Mesendoderm (in vitro differentiated cells): ENCODE data around the gene CCDC192.

Experiments
- DNase-seq: peaks from one replicate; pipeline ENCODE4 v3.0.0; 2013
- H2AK5ac ChIP-seq: 2 replicates; pipeline ENCODE4 v1.6.1; 2013; ENCODE audit warnings: low read length, inconsistent platforms
- H2BK120ac ChIP-seq: 2 replicates; pipeline ENCODE4 v1.6.1; 2013; ENCODE audit warnings: low read depth, mild to moderate bottlenecking, low read length, moderate library complexity, mixed read lengths
- H2BK15ac ChIP-seq: replicated peaks from 2 replicates; pipeline ENCODE4 v1.6.1; 2013; ENCODE audit warnings: low read depth, mild to moderate bottlenecking, moderate library complexity
- H2BK5ac ChIP-seq: 2 replicates; pipeline ENCODE4 v1.6.1; 2013; ENCODE audit warnings: low read length, inconsistent platforms
- H3K18ac ChIP-seq: 2 replicates; pipeline ENCODE4 v1.6.1; 2013; ENCODE audit warnings: mild to moderate bottlenecking, low read length, mixed read lengths
- H3K23ac ChIP-seq: one replicate; pipeline ENCODE4 v1.6.1; 2013; ENCODE audit warnings: low read length
- H3K27ac ChIP-seq: 2 replicates; pipeline ENCODE4 v1.5.1; 2013; ENCODE audit warnings: low read depth, mild to moderate bottlenecking, inconsistent platforms, low read length, moderate library complexity
- H3K27me3 ChIP-seq: 2 replicates; pipeline ENCODE4 v1.6.1; 2013; ENCODE audit warnings: low read length, control low read depth, mild to moderate bottlenecking, inconsistent platforms; ENCODE audit not compliant: insufficient read depth, poor library complexity
- H3K36me3 ChIP-seq: 2 replicates; pipeline ENCODE4 v1.6.1; 2013; ENCODE audit warnings: low read length, inconsistent platforms; ENCODE audit not compliant: control insufficient read depth, insufficient read depth
- H3K4ac ChIP-seq: one replicate; pipeline ENCODE4 v1.6.1; 2013; ENCODE audit warnings: low read depth, mild to moderate bottlenecking, low read length, moderate library complexity
- H3K4me1 ChIP-seq: 2 replicates; pipeline ENCODE4 v1.6.1; 2013; ENCODE audit warnings: low read depth, low read length, inconsistent platforms; ENCODE audit not compliant: control insufficient read depth
- H3K4me2 ChIP-seq: 2 replicates; pipeline ENCODE4 v1.6.1; 2013; ENCODE audit warnings: low read length
- H3K4me3 ChIP-seq: 2 replicates; pipeline ENCODE4 v1.5.1; 2013; ENCODE audit warnings: mild to moderate bottlenecking, low read length
- H3K56ac ChIP-seq: one replicate; pipeline ENCODE4 v1.6.1; 2013; ENCODE audit warnings: low read length
- H3K79me1 ChIP-seq: 2 replicates; pipeline ENCODE4 v1.6.1; 2013; ENCODE audit warnings: low read length, inconsistent platforms
- H3K79me2 ChIP-seq: 2 replicates; pipeline ENCODE4 v1.6.1; 2013; ENCODE audit warnings: mild to moderate bottlenecking, low read length; ENCODE audit not compliant: control insufficient read depth, insufficient read depth
- H3K9ac ChIP-seq: 2 replicates; pipeline ENCODE4 v1.6.1; 2013; ENCODE audit warnings: low read length, inconsistent platforms
- H4K5ac ChIP-seq: one replicate; pipeline ENCODE4 v1.6.1; 2013; ENCODE audit warnings: low read length
- H4K8ac ChIP-seq: one replicate; pipeline ENCODE4 v1.6.1; 2013; ENCODE audit warnings: low read depth, mild to moderate bottlenecking, control low read depth, low read length, moderate library complexity
- WGBS: extraction: QIAGEN DNeasy Blood & Tissue Kit; methylation state at CpG from one replicate; pipeline ENCODE4 v1.1.7; 2013; ENCODE audit warnings: low lambda C conversion rate, missing lambda C conversion rate; ENCODE audit not compliant: insufficient coverage; ENCODE audit errors: extremely low coverage; 5-methylcytosine and 5-hydroxymethylcytosine counted together

Gene CCDC192

DNA sequence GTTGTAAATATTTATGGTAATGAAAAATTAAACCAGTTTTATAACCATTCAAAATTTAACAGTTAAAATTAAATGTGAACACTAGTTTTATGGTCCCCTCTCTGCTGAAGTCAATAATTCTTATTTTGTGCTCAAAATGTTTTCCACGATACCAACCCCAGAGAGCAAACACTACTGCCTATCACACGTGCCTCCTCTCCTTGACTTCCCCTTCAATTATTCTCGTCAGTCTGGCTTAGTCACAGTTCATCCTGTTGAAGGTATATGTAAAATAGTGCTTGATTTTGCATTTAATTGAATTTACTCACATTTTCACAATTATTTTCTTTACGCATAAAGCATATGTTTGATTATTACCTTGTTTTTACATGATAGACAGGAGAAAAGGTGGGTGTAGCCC, 148.8 kb downstream of the CCDC192 start:
- Histone ChIP-seq H2BK15ac (no peak overlapping the region), H3K27ac (peak overlapping the region; percentile 44), H3K56ac (no peak overlapping the region), H3K79me2 (no peaks in the 10 kb centered on the region), H4K5ac (no peak overlapping the region), H3K4me1 (no peaks in the 10 kb centered on the region), H3K23ac (no peak overlapping the region), H3K4ac (no peak overlapping the region), H2BK120ac (peak overlapping the region; percentile 49), H3K4me3 (no peak overlapping the region), H3K36me3 (no peaks in the 10 kb centered on the region), H3K18ac (no peak overlapping the region), H2AK5ac (no peak overlapping the region), H4K8ac (no peak overlapping the region), H3K27me3 (no peaks in the 10 kb centered on the region), H2BK5ac (no peak overlapping the region), H3K4me2 (no peak overlapping the region), H3K9ac (no peak overlapping the region), H3K79me1 (no peaks in the 10 kb centered on the region)
- no peak for DNase-seq
- no CpG with 5 or more reads among the region's 4 CpGs for WGBS

DNA sequence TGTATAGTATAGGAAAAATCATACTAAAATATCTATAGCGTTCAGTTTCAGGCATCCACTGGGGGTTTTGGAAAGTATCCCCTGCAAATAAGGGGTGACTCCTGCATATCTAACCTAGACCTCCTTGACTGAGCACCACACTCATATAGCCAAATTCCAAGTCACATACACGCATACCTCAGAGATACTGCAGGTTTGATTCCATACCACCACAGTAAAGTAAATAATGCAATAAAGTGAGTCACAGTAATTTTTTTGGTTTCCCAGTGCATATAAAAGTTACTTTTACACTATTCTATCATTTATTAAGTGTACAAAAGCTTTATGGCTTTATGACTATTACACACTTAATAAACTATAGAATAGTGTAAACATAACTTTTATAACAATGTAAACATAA, 151.3 kb downstream of the CCDC192 start:
- H3K36me3 ChIP-seq: no peaks in the 10 kb centered on the region
- H3K79me2 ChIP-seq: no peaks in the 10 kb centered on the region
- H2AK5ac ChIP-seq: no peak overlapping the region
- no peak overlapping the region for H4K8ac ChIP-seq
- no peak overlapping the region for H3K4me3 ChIP-seq
- H3K56ac ChIP-seq: no peak overlapping the region
- H4K5ac ChIP-seq: no peak overlapping the region
- DNase-seq: no peak
- H3K79me1 ChIP-seq: no peaks in the 10 kb centered on the region
- H3K4me2 ChIP-seq: no peak overlapping the region
- WGBS: no CpG with 5 or more reads among the region's 2 CpGs
- H3K4me1 ChIP-seq: no peaks in the 10 kb centered on the region
- no peak overlapping the region for H2BK120ac ChIP-seq
- H2BK5ac ChIP-seq: no peak overlapping the region
- H3K23ac ChIP-seq: no peak overlapping the region
- no peak overlapping the region for H2BK15ac ChIP-seq
- H3K27me3 ChIP-seq: no peaks in the 10 kb centered on the region
- no peak overlapping the region for H3K4ac ChIP-seq
- H3K9ac ChIP-seq: no peak overlapping the region
- no peak overlapping the region for H3K27ac ChIP-seq
- no peak overlapping the region for H3K18ac ChIP-seq

DNA sequence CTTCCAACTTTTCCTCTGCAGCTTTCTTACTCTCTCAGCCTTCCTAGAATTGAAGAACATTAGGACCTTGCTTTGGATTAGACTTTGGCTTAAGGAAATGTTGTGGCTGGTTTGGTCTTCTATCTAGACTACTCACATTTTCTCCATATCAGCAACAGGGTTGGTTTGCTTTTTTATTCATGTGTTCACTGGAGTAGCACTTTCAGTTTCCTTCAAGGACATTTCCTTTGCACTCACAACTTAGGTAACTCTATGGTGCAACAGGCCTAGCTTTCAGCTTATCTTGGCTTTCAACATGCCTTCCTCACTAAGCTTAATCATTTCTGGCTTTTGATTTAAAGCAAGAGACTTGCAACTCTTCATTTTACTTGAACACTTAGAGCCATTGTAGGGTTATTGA, 153.1 kb downstream of the CCDC192 start:
- H3K36me3 ChIP-seq: no peaks in the 10 kb centered on the region
- H3K23ac ChIP-seq: no peak overlapping the region
- H3K27me3 ChIP-seq: no peaks in the 10 kb centered on the region
- no peak overlapping the region for H2AK5ac ChIP-seq
- H3K4me3 ChIP-seq: no peak overlapping the region
- no peak overlapping the region for H4K8ac ChIP-seq
- H3K4me1 ChIP-seq: no peaks in the 10 kb centered on the region
- no peaks in the 10 kb centered on the region for H3K79me2 ChIP-seq
- no peak for DNase-seq
- no peak overlapping the region for H3K4ac ChIP-seq
- no peak overlapping the region for H2BK5ac ChIP-seq
- no peak overlapping the region for H4K5ac ChIP-seq
- H3K56ac ChIP-seq: no peak overlapping the region
- no peak overlapping the region for H3K18ac ChIP-seq
- no peak overlapping the region for H3K4me2 ChIP-seq
- H2BK120ac ChIP-seq: no peak overlapping the region
- H2BK15ac ChIP-seq: no peak overlapping the region
- H3K9ac ChIP-seq: no peak overlapping the region
- H3K79me1 ChIP-seq: no peaks in the 10 kb centered on the region
- H3K27ac ChIP-seq: no peak overlapping the region

DNA sequence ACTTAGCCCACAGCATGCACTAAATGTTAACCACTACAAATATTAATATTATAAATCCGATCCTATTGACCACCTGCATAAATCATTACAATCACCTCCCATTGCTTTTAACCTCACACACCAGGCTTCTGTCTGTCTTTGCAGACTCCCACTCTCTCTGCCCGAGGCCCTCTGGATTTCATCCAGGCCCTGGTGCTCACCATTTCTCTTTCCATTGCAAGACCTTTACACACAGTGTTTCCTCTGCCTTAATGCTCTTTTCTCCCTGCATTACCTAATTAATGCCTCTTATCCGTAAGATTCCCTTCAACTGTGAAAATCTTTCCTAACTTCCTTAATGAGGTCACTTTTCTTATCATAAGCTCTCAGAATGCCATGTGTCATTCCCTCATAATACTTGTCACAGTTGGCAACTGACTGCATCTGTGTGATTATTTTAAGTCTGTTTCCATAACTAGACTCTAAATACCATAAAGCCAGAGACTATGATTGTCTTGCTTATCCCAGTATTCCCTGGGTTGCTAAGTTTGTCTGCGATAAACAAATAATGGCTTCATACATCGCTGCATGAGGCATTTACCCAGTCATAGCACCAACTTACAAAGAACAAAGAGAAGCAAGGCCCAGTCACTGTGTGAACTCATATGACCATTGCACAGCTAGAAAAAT, 155.1 kb downstream of the CCDC192 start:
- 100% methylated on average over 1 of the region's 5 CpGs for WGBS
- Histone ChIP-seq H2BK5ac (no peak overlapping the region), H3K4me3 (no peak overlapping the region), H3K18ac (no peak overlapping the region), H4K5ac (no peak overlapping the region), H3K36me3 (no peaks in the 10 kb centered on the region), H3K27ac (no peak overlapping the region), H3K79me1 (no peaks in the 10 kb centered on the region), H3K4me2 (no peak overlapping the region), H2AK5ac (no peak overlapping the region), H3K4ac (no peak overlapping the region), H4K8ac (no peak overlapping the region), H3K27me3 (no peaks in the 10 kb centered on the region), H3K56ac (no peak overlapping the region), H3K23ac (no peak overlapping the region), H2BK120ac (no peak overlapping the region), H3K9ac (no peak overlapping the region), H3K79me2 (no peaks in the 10 kb centered on the region), H3K4me1 (no peaks in the 10 kb centered on the region), H2BK15ac (no peak overlapping the region)
- DNase-seq: no peak

DNA sequence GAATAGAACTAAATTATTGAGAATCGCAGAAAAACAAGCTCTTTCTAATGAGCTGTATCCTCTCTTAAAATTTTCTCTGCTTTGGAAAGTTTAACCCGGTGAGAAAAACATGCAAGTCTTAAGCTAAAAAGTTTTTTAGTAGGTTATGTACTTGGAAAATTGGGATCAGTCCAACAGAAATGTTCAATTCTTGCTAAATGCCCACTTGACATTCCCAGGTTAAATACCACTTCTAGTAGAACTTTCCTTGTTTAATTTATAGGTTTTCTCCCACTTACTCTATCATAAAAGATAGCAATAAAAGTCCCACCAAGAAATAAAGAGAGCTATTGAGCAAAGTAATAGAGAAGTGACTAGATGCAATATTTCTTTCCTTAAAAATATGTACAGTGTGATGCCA, 157.1 kb downstream of the CCDC192 start:
- no peak for DNase-seq
- no peak overlapping the region for H3K27ac ChIP-seq
- H3K36me3 ChIP-seq: no peaks in the 10 kb centered on the region
- no peak overlapping the region for H4K8ac ChIP-seq
- no peak overlapping the region for H3K4ac ChIP-seq
- no peaks in the 10 kb centered on the region for H3K4me1 ChIP-seq
- H4K5ac ChIP-seq: no peak overlapping the region
- H3K27me3 ChIP-seq: no peaks in the 10 kb centered on the region
- H3K23ac ChIP-seq: no peak overlapping the region
- H3K79me1 ChIP-seq: no peaks in the 10 kb centered on the region
- H2BK120ac ChIP-seq: no peak overlapping the region
- H3K79me2 ChIP-seq: no peaks in the 10 kb centered on the region
- H2BK15ac ChIP-seq: no peak overlapping the region
- H2AK5ac ChIP-seq: no peak overlapping the region
- H3K56ac ChIP-seq: no peak overlapping the region
- WGBS: no CpG with 5 or more reads among the region's 2 CpGs
- no peak overlapping the region for H3K4me2 ChIP-seq
- H3K18ac ChIP-seq: no peak overlapping the region
- no peak overlapping the region for H3K9ac ChIP-seq
- no peak overlapping the region for H3K4me3 ChIP-seq
- no peak overlapping the region for H2BK5ac ChIP-seq

DNA sequence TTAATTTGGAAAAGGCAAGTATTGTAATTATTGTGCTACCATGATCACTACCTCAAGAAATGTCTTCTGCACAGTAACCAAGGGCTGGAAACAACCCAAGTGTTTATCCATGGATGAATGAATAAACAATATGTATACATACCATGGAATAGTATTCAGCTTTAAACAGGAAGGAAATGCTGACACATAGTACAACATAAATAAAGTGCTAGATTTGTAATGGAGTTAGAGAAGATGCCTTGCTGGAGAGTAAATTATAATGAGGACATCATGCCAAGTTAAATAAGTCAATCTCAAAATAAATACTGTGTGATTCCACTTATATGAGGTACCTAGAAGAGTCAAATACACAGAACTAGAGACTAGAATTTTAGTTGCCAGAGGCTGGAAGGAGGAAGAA, 160.0 kb downstream of the CCDC192 start:
- no peaks in the 10 kb centered on the region for H3K4me1 ChIP-seq
- no peaks in the 10 kb centered on the region for H3K79me1 ChIP-seq
- no peak overlapping the region for H3K27ac ChIP-seq
- no peak overlapping the region for H3K4me2 ChIP-seq
- no peak overlapping the region for H3K23ac ChIP-seq
- no peaks in the 10 kb centered on the region for H3K36me3 ChIP-seq
- H2AK5ac ChIP-seq: no peak overlapping the region
- H4K5ac ChIP-seq: no peak overlapping the region
- no peak overlapping the region for H2BK15ac ChIP-seq
- H3K56ac ChIP-seq: no peak overlapping the region
- no peak overlapping the region for H3K4me3 ChIP-seq
- no peak for DNase-seq
- H2BK120ac ChIP-seq: no peak overlapping the region
- H3K79me2 ChIP-seq: no peaks in the 10 kb centered on the region
- H3K27me3 ChIP-seq: no peaks in the 10 kb centered on the region
- H3K4ac ChIP-seq: no peak overlapping the region
- H2BK5ac ChIP-seq: no peak overlapping the region
- H3K9ac ChIP-seq: no peak overlapping the region
- no peak overlapping the region for H4K8ac ChIP-seq
- H3K18ac ChIP-seq: no peak overlapping the region
